ENCODE data around the gene SPATA31D4.

DNA sequence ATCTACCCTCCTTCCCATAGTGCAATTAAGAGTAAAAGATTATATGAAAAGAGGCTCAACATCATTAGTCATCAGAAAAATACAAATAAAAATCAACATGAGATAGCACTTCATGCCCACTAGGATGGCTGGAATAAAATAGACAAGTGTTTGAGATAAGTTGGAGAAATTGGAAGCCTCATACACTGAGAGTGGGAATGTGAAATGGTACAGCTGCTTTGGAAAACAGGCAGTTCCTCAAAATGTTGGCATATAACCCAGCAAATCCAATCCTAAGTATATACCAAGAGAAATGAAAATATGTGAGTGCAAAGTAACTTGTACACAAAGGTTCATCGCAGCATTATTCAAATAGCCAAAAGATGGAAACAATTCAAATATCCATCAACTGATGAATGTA is 24.9 kb downstream of the SPATA31D4 start:
- TF ChIP-seq, protein P1, sequence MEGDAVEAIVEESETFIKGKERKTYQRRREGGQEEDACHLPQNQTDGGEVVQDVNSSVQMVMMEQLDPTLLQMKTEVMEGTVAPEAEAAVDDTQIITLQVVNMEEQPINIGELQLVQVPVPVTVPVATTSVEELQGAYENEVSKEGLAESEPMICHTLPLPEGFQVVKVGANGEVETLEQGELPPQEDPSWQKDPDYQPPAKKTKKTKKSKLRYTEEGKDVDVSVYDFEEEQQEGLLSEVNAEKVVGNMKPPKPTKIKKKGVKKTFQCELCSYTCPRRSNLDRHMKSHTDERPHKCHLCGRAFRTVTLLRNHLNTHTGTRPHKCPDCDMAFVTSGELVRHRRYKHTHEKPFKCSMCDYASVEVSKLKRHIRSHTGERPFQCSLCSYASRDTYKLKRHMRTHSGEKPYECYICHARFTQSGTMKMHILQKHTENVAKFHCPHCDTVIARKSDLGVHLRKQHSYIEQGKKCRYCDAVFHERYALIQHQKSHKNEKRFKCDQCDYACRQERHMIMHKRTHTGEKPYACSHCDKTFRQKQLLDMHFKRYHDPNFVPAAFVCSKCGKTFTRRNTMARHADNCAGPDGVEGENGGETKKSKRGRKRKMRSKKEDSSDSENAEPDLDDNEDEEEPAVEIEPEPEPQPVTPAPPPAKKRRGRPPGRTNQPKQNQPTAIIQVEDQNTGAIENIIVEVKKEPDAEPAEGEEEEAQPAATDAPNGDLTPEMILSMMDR (IDR thresholded peaks at IDR 0.05), result no peak
- TF ChIP-seq POLR2A (IDR thresholded peaks at IDR 0.05), result no peak
